HFF-Myc (cell line): ENCODE measurements around the gene TIPIN.

ENCODE experiments used
- DNase-seq: peaks from one replicate; pipeline ENCODE4 v3.0.0-alpha.2; 2011; ENCODE audit warnings: low read depth; ENCODE audit errors: extremely low read depth
- H3K4me3 ChIP-seq: replicated peaks from 2 replicates; pipeline ENCODE4 v1.5.1; 2011; ENCODE audit warnings: low read depth, mild to moderate bottlenecking, control low read depth, low read length
- CTCF ChIP-seq: IDR thresholded peaks from 2 replicates; pipeline ENCODE4 v1.5.1; 2012; ENCODE audit warnings: mild to moderate bottlenecking, low read depth, low read length, control low read depth; ENCODE audit errors: missing control alignments

Gene TIPIN

GRCh38 chr15:66302489-66303278, 53.8 kb downstream of the TIPIN start:
- no peak overlapping the region for H3K4me3 ChIP-seq
- no peak for DNase-seq
- TF ChIP-seq CTCF, result no peak

GRCh38 chr15:66298803-66299251, 57.7 kb downstream of the TIPIN start:
- TF ChIP-seq CTCF, result no peak
- no peak for DNase-seq

GRCh38 chr15:66296186-66296585, 60.3 kb downstream of the TIPIN start:
- no peak for TF ChIP-seq CTCF
- no peak for DNase-seq
- H3K4me3 ChIP-seq, result no peak overlapping the region

More at GRCh38 chr15:66298803-66299251, 57.7 kb downstream of the TIPIN start:
- H3K4me3 ChIP-seq, result no peak overlapping the region

GRCh38 chr15:66294932-66295235, 61.6 kb downstream of the TIPIN start:
- no peak for DNase-seq
- H3K4me3 ChIP-seq, result peak overlapping the region; percentile 53
- no peak for TF ChIP-seq CTCF

GRCh38 chr15:66294157-66294931, 62.1 kb downstream of the TIPIN start:
- DNase-seq, result peak; percentile 75
- H3K4me3 ChIP-seq, result peak overlapping the region; percentile 53
- TF ChIP-seq CTCF, result no peak

- no peak for DNase-seq
- peak within 1 kb of the TSS; percentile 53 for H3K4me3 ChIP-seq
- no peak for TF ChIP-seq CTCF
These were observed 62.9 kb downstream of the TIPIN start, which contains the start of gene DIS3L for GRCh38 chr15:66293419-66294156. TSS of gene DIS3L (plus strand) at chr15:66293568. CDS start at chr15:66293597, 29 bp downstream.
